ENCODE results near the gene TUT7.

DNA sequence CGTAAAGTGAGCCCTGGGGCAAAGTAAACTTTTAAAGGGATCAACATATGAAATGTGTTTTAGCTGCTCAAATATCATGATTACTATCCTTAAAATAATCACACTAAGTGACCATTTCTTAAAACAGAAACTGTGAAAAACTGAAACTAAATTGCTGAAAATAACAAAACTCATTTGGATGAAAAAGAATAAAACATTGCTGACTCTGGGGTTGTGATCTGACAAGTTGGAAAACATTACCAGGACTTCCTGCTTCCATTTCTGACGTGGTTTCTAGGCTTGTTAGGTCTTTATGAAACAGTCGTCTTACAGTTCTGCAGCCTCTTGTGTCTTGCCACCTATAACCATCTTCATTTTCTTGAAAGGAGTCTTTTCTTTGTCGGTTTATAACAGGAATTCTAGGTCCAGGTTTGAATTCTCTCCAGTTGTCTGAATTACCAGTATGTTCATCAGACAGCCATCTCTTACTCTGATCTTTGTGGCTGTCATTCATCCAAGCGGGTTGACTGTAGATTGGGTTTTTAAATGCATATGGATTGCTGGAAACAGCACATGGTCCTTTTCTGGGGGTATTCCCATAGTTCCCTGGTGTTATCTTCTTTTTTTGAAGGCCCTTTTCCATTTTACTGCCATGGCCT, 1.7 kb downstream of the TUT7 start:
- TF ChIP-seq POLR2AphosphoS5 (IDR thresholded peaks at IDR 0.05; ENCODE audit: low read depth, low read length) (no peak), POLR2A (IDR thresholded peaks at IDR 0.05; ENCODE audit: low read depth, low read length) (0 out of 2 replicates have a peak, but pooled peaks have one; percentile 38), SPI1 (IDR thresholded peaks at IDR 0.05; ENCODE audit: low read depth, low read length) (no peak), TAF1 (IDR thresholded peaks at IDR 0.05; ENCODE audit: low read depth, low read length) (no peak)
